Measurements from ENCODE around the gene OR1E2.
"Not testable (repeated sequence)": the region's sequence is repeated elsewhere in the genome, so short reads cannot be mapped to it uniquely, and the experiment has no call there.

Gene OR1E2

GRCh38 chr17:3447625-3448024 is 14.0 kb upstream of the OR1E2 start:
- TF ChIP-seq MYC (IDR thresholded peaks at IDR 0.05; ENCODE audit: low read depth, low read length): no peak
- TF ChIP-seq CTCF (IDR thresholded peaks at IDR 0.05; ENCODE audit: low read depth, low read length): peak; percentile 40
- no peak overlapping the region for H3K4me3 ChIP-seq (ENCODE audit: low read depth, low read length)
- DNase-seq (ENCODE audit: low read depth): peak; percentile 60

GRCh38 chr17:3440451-3440850 is 6.8 kb upstream of the OR1E2 start:
- H3K4me3 ChIP-seq (ENCODE audit: low read depth, low read length): no peak overlapping the region
- TF ChIP-seq POLR2A (IDR thresholded peaks at IDR 0.05; ENCODE audit: extremely low read depth, insufficient read length) (no peak), CTCF (IDR thresholded peaks at IDR 0.05; ENCODE audit: low read depth, low read length) (no peak), MYC (IDR thresholded peaks at IDR 0.05; ENCODE audit: low read depth, low read length) (no peak), MAX (IDR thresholded peaks at IDR 0.05; ENCODE audit: low read depth, low read length) (no peak)
- DNase-seq (ENCODE audit: low read depth): no peak

- no peak for TF ChIP-seq MYC (IDR thresholded peaks at IDR 0.05; ENCODE audit: low read depth, low read length)
- no peak for TF ChIP-seq MAX (IDR thresholded peaks at IDR 0.05; ENCODE audit: low read depth, low read length)
- no peak for TF ChIP-seq CTCF (IDR thresholded peaks at IDR 0.05; ENCODE audit: low read depth, low read length)
- TF ChIP-seq POLR2A (IDR thresholded peaks at IDR 0.05; ENCODE audit: extremely low read depth, insufficient read length): no peak
- no peak for DNase-seq (ENCODE audit: low read depth)
- no peak overlapping the region for H3K4me3 ChIP-seq (ENCODE audit: low read depth, low read length)
Measured at GRCh38 chr17:3438368-3438767, 4.7 kb upstream of the OR1E2 start.

GRCh38 chr17:3433215-3433614 is 426 bp downstream of the OR1E2 start:
- DNase-seq (ENCODE audit: low read depth): peak; percentile 65
- H3K4me3 ChIP-seq (ENCODE audit: low read depth, low read length): not testable (repeated sequence)
- TF ChIP-seq MAX (IDR thresholded peaks at IDR 0.05; ENCODE audit: low read depth, low read length): peak; percentile 72
- peak; percentile 72 for TF ChIP-seq MYC (IDR thresholded peaks at IDR 0.05; ENCODE audit: low read depth, low read length)

GRCh38 chr17:3418222-3418621 is 15.4 kb downstream of the OR1E2 start:
- TF ChIP-seq MAX (IDR thresholded peaks at IDR 0.05; ENCODE audit: low read depth, low read length) (no peak), MYC (IDR thresholded peaks at IDR 0.05; ENCODE audit: low read depth, low read length) (no peak), POLR2A (IDR thresholded peaks at IDR 0.05; ENCODE audit: extremely low read depth, insufficient read length) (no peak), CTCF (IDR thresholded peaks at IDR 0.05; ENCODE audit: low read depth, low read length) (no peak)

GRCh38 chr17:3415610-3416009 is 18.0 kb downstream of the OR1E2 start:
- no peak overlapping the region for H3K4me3 ChIP-seq (ENCODE audit: low read depth, low read length)
- DNase-seq (ENCODE audit: low read depth): no peak
- TF ChIP-seq MYC (IDR thresholded peaks at IDR 0.05; ENCODE audit: low read depth, low read length) (no peak), MAX (IDR thresholded peaks at IDR 0.05; ENCODE audit: low read depth, low read length) (no peak), POLR2A (IDR thresholded peaks at IDR 0.05; ENCODE audit: extremely low read depth, insufficient read length) (no peak), CTCF (IDR thresholded peaks at IDR 0.05; ENCODE audit: low read depth, low read length) (no peak)

More at GRCh38 chr17:3418222-3418621, 15.4 kb downstream of the OR1E2 start:
- DNase-seq (ENCODE audit: low read depth): no peak
- no peak overlapping the region for H3K4me3 ChIP-seq (ENCODE audit: low read depth, low read length)

- DNase-seq (ENCODE audit: low read depth); H3K4me3 ChIP-seq (ENCODE audit: low read depth, low read length): not testable (repeated sequence)
Measured at GRCh38 chr17:3412216-3412615, 21.4 kb downstream of the OR1E2 start.
